CD4-positive, CD25-positive, alpha-beta regulatory T cell (primary cell): Measurements from ENCODE around the gene DESI1. TPM values are rescaled to one million over a fixed set of nuclear protein-coding genes. Genes with fewer than 3 reads are reported as not detected.
"Not testable (repeated sequence)": the region's sequence is repeated elsewhere in the genome, so short reads cannot be mapped to it uniquely, and the experiment has no call there.

Experiments used
- ATAC-seq, 2 donors: fragments of 150-1000 bp; cut with Tn5 transposase; one replicate each; pipeline ENCODE4 v1.10.0; 2021; ENCODE audit warnings: low read depth in 2 of 2, moderate number of reproducible peaks in 2 of 2, moderate library complexity in 1 of 2
- DNase-seq, 3 donors: peaks; one replicate each; pipeline versions ENCODE4 v3.0.0 to v3.0.0-alpha.2; 2012 to 2022; ENCODE audit warnings: mixed read lengths in 1 of 3
- H3K27ac ChIP-seq: one replicate; pipeline ENCODE4 v1.7.0; 2013; ENCODE audit warnings: mild to moderate bottlenecking, low read length; ENCODE audit not compliant: insufficient read depth, poor library complexity, severe bottlenecking
- H3K27me3 ChIP-seq: one replicate; pipeline ENCODE4 v1.7.0; 2013; ENCODE audit warnings: low read length; ENCODE audit not compliant: control insufficient read depth, insufficient read depth
- H3K36me3 ChIP-seq: one replicate; pipeline ENCODE4 v1.7.0; 2013; ENCODE audit warnings: mild to moderate bottlenecking, low read length, moderate library complexity; ENCODE audit not compliant: control insufficient read depth, insufficient read depth
- H3K4me1 ChIP-seq: 2 replicates; pipeline ENCODE4 v1.7.0; 2013; ENCODE audit warnings: mild to moderate bottlenecking, low read length; ENCODE audit not compliant: insufficient read depth, control insufficient read depth, poor library complexity, severe bottlenecking
- H3K4me3 ChIP-seq: one replicate; pipeline ENCODE4 v1.7.0; 2013; ENCODE audit warnings: low read depth, mild to moderate bottlenecking, low read length, moderate library complexity
- H3K9me3 ChIP-seq, 2 experiments: 1 replicate in 1 of 2; 2 replicates in 1 of 2; pipeline ENCODE4 v1.7.0; 2013; ENCODE audit warnings: low read length in 2 of 2, mild to moderate bottlenecking in 1 of 2, moderate library complexity in 1 of 2; ENCODE audit not compliant: control insufficient read depth in 2 of 2
- H3K27ac Mint-ChIP-seq, 3 donors: one replicate each; pipeline ENCODE4 v1.8.0; 2020 to 2022; ENCODE audit warnings: mild to moderate bottlenecking in 3 of 3, mixed read lengths in 3 of 3, moderate library complexity in 2 of 3
- H3K27me3 Mint-ChIP-seq: one replicate; pipeline ENCODE4 v1.8.0; 2022; ENCODE audit warnings: mild to moderate bottlenecking, mixed read lengths
- H3K36me3 Mint-ChIP-seq: one replicate; pipeline ENCODE4 v1.8.0; 2020; ENCODE audit warnings: mixed read lengths
- H3K4me1 Mint-ChIP-seq, 4 donors: one replicate each; pipeline ENCODE4 v1.8.0; 2020 to 2022; ENCODE audit warnings: mixed read lengths in 4 of 4, mild to moderate bottlenecking in 1 of 4
- H3K4me3 Mint-ChIP-seq, 4 donors: one replicate each; pipeline ENCODE4 v1.8.0; 2020 to 2022; ENCODE audit warnings: mild to moderate bottlenecking in 4 of 4, mixed read lengths in 4 of 4, moderate library complexity in 3 of 4
- H3K9me3 Mint-ChIP-seq, 7 donors: one replicate each; pipeline ENCODE4 v1.8.0; 2020 to 2022; ENCODE audit warnings: mixed read lengths in 7 of 7, mild to moderate bottlenecking in 3 of 7, moderate library complexity in 2 of 7
- polyA plus RNA-seq, 4 donors: library from polyadenylated mRNA; unstranded; fragments of 300-500 nt; fragmentation: Illumina TruSeq; gene quantifications; one replicate each; pipeline ENCODE4 v1.2.3, GENCODE V29; 2021
- total RNA-seq: library from RNA; stranded (reverse); gene quantifications from one replicate; pipeline ENCODE4 v1.2.3, GENCODE V29; 2022

Gene DESI1
- total and polyA plus RNA-seq, 5 donors from 2014 or later: 8.6 to 30.5 (median 15.8) TPM

DNA sequence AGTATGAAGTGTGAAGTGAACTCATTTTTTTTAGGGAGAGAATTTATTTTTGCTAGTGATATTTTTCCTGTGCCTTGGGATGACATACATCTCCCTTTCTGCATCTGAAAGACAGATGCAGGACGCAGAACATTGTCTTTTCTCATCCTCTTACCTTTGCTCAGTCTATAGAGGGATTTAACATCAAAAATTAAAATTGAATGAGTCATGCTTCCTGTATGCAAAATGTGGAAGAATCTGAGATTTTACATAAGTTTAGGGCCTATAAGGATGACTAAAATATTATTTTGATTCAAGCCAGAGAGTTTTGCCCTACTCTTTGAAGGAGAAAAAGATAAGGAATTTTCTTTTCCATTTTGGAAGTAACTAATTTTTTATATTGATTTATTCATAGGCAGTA lies 27.6 kb upstream of the DESI1 start:
- H3K4me3 Mint-ChIP-seq: no peak overlapping the region
- ATAC-seq (no peak), DNase-seq (peak in 1 of 3 donors; percentile 7)
- no peaks in the 10 kb centered on the region for H3K9me3 Mint-ChIP-seq
- peaks cover 22% of the 10 kb centered on the region for H3K36me3 Mint-ChIP-seq
- H3K36me3 ChIP-seq: peaks cover 81% of the 10 kb centered on the region
- H3K4me1 Mint-ChIP-seq: peaks cover 6 to 14% (median 10%) of the 10 kb centered on the region in 4 donors
- no peak overlapping the region for H3K27ac ChIP-seq
- no peaks in the 10 kb centered on the region for H3K27me3 Mint-ChIP-seq
- no peaks in the 10 kb centered on the region for H3K9me3 ChIP-seq
- peaks cover 4% of the 10 kb centered on the region for H3K4me1 ChIP-seq
- H3K4me3 ChIP-seq: no peak overlapping the region
- no peak overlapping the region for H3K27ac Mint-ChIP-seq
- H3K27me3 ChIP-seq: no peaks in the 10 kb centered on the region

DNA sequence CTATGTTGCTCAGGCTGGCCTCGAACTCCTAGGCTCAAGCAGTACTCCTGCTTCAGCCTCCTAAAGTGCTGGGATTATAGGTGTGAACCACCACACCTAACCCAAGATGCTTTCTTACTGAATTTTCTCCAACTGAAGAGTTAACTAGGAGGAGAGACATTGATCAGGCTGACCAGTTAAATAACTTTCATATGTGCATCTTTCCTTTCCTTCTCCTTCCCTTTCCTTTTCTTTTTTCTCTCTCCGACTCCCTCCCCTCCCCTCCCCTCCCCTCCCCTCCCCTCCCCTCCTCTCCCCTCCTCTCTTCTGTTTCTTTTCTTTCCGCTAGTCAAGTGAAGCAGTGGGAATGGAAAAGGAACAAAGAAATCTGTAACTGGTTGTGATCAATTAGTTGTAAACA lies 26.9 kb upstream of the DESI1 start:
- Histone ChIP-seq H3K27me3 (no peaks in the 10 kb centered on the region), H3K4me1 (peaks cover 4% of the 10 kb centered on the region), H3K9me3 (no peaks in the 10 kb centered on the region), H3K27ac (no peak overlapping the region), H3K36me3 (peaks cover 78% of the 10 kb centered on the region), H3K4me3 (no peak overlapping the region)
- Mint-ChIP-seq H3K4me1 (peaks cover 6 to 14% (median 10%) of the 10 kb centered on the region in 4 donors), H3K9me3 (no peaks in the 10 kb centered on the region), H3K4me3 (no peak overlapping the region), H3K27me3 (no peaks in the 10 kb centered on the region), H3K27ac (peak overlapping the region in 1 of 3 donors; percentile 54), H3K36me3 (peaks cover 19% of the 10 kb centered on the region)
- DNase-seq (no peak), ATAC-seq (no peak)

DNA sequence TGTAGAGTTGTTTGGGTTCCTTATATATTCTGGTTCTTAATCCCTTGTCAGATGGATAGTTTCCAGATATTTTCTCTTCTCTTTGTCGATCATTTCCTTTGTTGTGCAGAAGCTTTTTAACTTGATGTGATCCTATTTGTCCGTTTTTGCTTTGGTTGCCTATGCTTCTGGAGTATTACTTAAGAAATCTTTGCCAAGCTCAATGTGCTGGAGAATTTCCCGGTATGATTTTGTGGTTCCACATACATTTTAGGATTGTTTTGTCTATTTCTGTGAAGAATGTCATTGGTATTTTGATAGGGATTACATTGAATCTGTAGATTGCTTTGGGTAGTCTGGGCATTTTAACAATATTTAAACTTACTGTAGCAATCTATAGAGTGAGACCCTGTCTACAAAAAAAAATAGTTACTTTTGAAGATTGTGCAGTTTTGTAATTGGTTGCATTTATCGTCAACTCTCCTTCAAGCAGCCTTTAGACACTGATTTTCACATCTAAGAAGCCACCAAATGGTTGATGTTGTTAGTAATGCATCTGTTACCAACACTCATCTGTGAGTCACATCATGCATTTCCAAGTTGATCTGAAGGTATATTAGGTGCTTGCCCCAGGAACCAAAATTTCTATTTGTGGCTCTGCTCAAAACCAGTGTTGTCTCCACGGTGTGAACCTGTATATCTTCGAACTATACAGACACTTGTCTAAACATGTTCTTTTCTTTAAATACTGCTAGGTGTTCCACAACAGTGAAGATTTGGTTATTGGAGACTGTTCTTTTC lies 21.7 kb upstream of the DESI1 start:
- H3K4me1 Mint-ChIP-seq: peaks cover 0 to 15% (median 7%) of the 10 kb centered on the region in 4 donors
- ATAC-seq (no peak), DNase-seq (no peak)
- H3K4me1 ChIP-seq: no peaks in the 10 kb centered on the region
- H3K27ac Mint-ChIP-seq: no peak overlapping the region
- H3K27me3 Mint-ChIP-seq: no peaks in the 10 kb centered on the region
- H3K4me3 ChIP-seq: no peak overlapping the region
- H3K27me3 ChIP-seq: no peaks in the 10 kb centered on the region
- no peak overlapping the region for H3K27ac ChIP-seq
- no peaks in the 10 kb centered on the region for H3K9me3 ChIP-seq
- H3K4me3 Mint-ChIP-seq: no peak overlapping the region
- peaks cover 17% of the 10 kb centered on the region for H3K36me3 Mint-ChIP-seq
- peaks cover 77% of the 10 kb centered on the region for H3K36me3 ChIP-seq
- H3K9me3 Mint-ChIP-seq: no peaks in the 10 kb centered on the region

DNA sequence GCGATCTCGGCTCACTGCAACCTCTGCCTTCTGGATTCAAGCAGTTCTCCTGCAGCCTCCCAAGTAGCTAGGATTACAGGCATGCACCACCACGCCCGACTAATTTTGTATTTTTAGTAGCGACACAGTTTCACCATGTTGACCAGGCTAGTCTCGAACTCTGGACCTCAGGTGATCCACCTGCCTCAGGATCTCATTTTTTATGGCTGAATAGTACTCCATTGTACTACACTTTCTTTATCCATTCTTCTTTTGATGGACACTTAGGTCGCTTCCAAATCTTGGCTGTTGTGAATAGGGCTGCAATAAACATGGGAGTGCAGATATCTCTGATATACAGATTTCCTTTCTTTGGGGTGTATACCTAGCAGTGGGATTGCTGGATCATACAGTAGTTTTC lies 21.0 kb upstream of the DESI1 start:
- H3K4me3 Mint-ChIP-seq: peak overlapping the region in 1 of 4 donors; percentile 8
- H3K9me3 Mint-ChIP-seq: no peaks in the 10 kb centered on the region
- DNase-seq (no peak), ATAC-seq (no peak)
- H3K4me3 ChIP-seq: no peak overlapping the region
- H3K36me3 ChIP-seq: peaks cover 77% of the 10 kb centered on the region
- H3K4me1 Mint-ChIP-seq: peaks cover 0 to 15% (median 6%) of the 10 kb centered on the region in 4 donors
- H3K27me3 Mint-ChIP-seq: no peaks in the 10 kb centered on the region
- H3K9me3 ChIP-seq: no peaks in the 10 kb centered on the region
- no peaks in the 10 kb centered on the region for H3K27me3 ChIP-seq
- no peaks in the 10 kb centered on the region for H3K4me1 ChIP-seq
- peaks cover 19% of the 10 kb centered on the region for H3K36me3 Mint-ChIP-seq
- H3K27ac Mint-ChIP-seq: peak overlapping the region in 1 of 3 donors; percentile 18
- H3K27ac ChIP-seq: no peak overlapping the region

DNA sequence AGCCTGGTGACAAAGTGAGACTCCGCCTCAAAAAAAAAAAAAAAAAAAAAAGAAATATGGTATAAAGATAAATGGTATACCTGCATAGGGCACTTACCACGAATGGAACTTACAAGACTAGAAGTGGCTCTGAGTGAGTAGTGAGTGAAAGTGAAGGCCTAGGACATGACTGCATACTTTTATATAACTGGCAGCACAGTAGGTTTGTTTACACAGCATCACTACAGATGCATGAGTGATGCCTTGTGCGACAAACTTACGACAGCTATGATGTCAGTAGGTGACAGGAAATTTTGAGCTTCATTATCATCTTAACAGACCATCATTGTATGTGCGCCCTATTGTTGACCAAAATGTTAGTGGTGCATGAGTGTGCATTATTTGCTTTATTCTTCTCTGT lies 17.9 kb upstream of the DESI1 start:
- Mint-ChIP-seq H3K4me1 (peaks cover 4 to 19% (median 8%) of the 10 kb centered on the region in 4 donors), H3K9me3 (no peaks in the 10 kb centered on the region), H3K27me3 (no peaks in the 10 kb centered on the region), H3K27ac (peak overlapping the region in 1 of 3 donors; percentile 32), H3K4me3 (no peak overlapping the region), H3K36me3 (peaks cover 19% of the 10 kb centered on the region)
- Histone ChIP-seq H3K27ac (no peak overlapping the region), H3K4me3 (no peak overlapping the region), H3K4me1 (no peaks in the 10 kb centered on the region), H3K27me3 (no peaks in the 10 kb centered on the region), H3K9me3 (no peaks in the 10 kb centered on the region), H3K36me3 (peaks cover 83% of the 10 kb centered on the region)
- no peak for ATAC-seq
- no peak for DNase-seq

DNA sequence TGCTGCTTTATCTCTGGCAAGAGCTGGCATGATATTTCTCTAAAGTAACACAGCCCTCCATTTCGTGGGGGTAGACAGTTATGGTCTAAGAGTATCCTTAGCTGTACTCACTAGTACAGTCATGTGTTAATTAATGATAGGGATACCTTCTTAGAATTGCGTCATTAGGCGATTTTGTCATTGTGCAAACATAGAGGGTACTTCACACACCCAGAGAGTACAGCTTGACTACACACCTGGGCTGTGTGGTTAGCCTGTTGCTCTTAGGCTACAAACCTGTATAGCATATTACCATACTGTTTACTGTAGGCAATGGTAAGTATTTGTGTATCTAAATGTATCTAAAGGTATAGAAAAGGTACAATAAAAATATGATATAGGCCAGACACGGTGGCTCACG lies 17.3 kb upstream of the DESI1 start:
- Histone ChIP-seq H3K27me3 (no peaks in the 10 kb centered on the region), H3K9me3 (no peaks in the 10 kb centered on the region), H3K27ac (no peak overlapping the region), H3K4me3 (no peak overlapping the region), H3K4me1 (no peaks in the 10 kb centered on the region), H3K36me3 (peaks cover 86% of the 10 kb centered on the region)
- Mint-ChIP-seq H3K27me3 (no peaks in the 10 kb centered on the region), H3K9me3 (no peaks in the 10 kb centered on the region), H3K4me1 (peaks cover 5 to 23% (median 10%) of the 10 kb centered on the region in 4 donors), H3K27ac (no peak overlapping the region), H3K4me3 (no peak overlapping the region), H3K36me3 (peaks cover 19% of the 10 kb centered on the region)
- ATAC-seq (no peak), DNase-seq (no peak)

DNA sequence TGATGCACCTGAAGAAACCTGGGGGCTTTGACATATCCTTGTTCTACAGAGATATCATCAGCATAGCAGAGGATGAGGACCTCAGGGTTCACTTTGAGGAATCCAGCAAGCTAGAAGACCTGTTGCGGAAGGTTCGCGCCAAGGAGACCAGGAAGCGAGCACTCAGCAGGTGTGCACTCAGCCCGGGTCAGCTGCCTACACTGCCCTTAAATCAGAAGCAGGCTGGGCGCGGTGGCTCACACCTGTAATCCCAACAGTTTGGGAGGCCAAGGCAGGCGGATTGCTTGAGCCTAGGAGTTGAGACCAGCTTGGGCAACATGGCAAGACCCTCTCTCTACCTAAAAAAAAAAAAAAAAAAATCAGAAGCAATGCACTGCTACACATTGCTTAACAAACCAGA lies 16.8 kb upstream of the DESI1 start:
- H3K9me3 Mint-ChIP-seq, H3K27me3 ChIP-seq, ATAC-seq, H3K4me3 ChIP-seq, H3K27me3 Mint-ChIP-seq, H3K4me3 Mint-ChIP-seq, H3K4me1 ChIP-seq, H3K27ac Mint-ChIP-seq, DNase-seq, H3K9me3 ChIP-seq: not testable (repeated sequence)
- Histone ChIP-seq H3K27ac (peak overlapping the region; percentile 2), H3K36me3 (peaks cover 81% of the 10 kb centered on the region)
- Mint-ChIP-seq H3K36me3 (peaks cover 19% of the 10 kb centered on the region), H3K4me1 (peaks cover 5 to 23% (median 9%) of the 10 kb centered on the region in 4 donors)

DNA sequence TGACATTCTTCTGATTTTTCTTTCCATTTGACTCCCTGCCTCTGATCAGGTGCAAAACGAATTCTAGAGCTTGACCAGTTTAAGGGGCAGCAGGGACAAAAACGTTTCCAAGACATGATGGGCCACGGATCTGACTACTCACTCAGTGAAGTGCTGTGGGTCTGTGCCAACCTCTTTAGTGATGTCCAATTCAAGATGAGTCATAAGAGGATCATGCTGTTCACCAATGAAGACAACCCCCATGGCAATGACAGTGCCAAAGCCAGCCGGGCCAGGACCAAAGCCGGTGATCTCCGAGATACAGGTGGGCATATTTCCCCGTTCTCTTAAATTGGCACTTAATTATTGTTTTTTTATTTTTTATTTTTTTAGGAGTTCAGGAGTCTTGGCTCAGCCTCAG lies 15.6 kb upstream of the DESI1 start:
- no peak overlapping the region for H3K27ac Mint-ChIP-seq
- peaks cover 5 to 14% (median 7%) of the 10 kb centered on the region in 4 donors for H3K4me1 Mint-ChIP-seq
- H3K9me3 ChIP-seq: no peaks in the 10 kb centered on the region
- H3K36me3 Mint-ChIP-seq: peaks cover 9% of the 10 kb centered on the region
- H3K27me3 ChIP-seq: no peaks in the 10 kb centered on the region
- H3K4me3 Mint-ChIP-seq: no peak overlapping the region
- peaks cover 70% of the 10 kb centered on the region for H3K36me3 ChIP-seq
- ATAC-seq: no peak
- no peaks in the 10 kb centered on the region for H3K4me1 ChIP-seq
- H3K27ac ChIP-seq: no peak overlapping the region
- DNase-seq: no peak
- no peaks in the 10 kb centered on the region for H3K27me3 Mint-ChIP-seq
- no peaks in the 10 kb centered on the region for H3K9me3 Mint-ChIP-seq
- no peak overlapping the region for H3K4me3 ChIP-seq
